MCF 10A (cell line): ENCODE measurements around the gene TRMT6. TPM values are rescaled to one million over a fixed set of nuclear protein-coding genes. Genes with fewer than 3 reads are reported as not detected.

Experiments used
- BruUV-seq: library from RNA; stranded (reverse); fragments of 400-500 nt; replicated peaks from 2 replicates; lab custom pipeline; 2021; lab: Mats Ljungman, UMichigan
- CTCF ChIA-PET: fragments of 300-600 bp; sonication (Branson Sonifier 250); formaldehyde crosslinking; extraction: SDS; loops from one replicate; lab custom pipeline; 2021; ENCODE audit warnings: antibody characterized with exemption, inconsistent platforms; lab: Yijun Ruan, JAX
- POLR2A ChIA-PET: fragments of 300-600, 350-650 bp; sonication (Branson Sonifier 250); formaldehyde crosslinking; extraction: SDS; loops from one replicate; lab custom pipeline; 2020; ENCODE audit warnings: antibody characterized with exemption, inconsistent platforms; lab: Yijun Ruan, JAX
- DNase-seq: peaks from one replicate; pipeline ENCODE4 v3.0.0-alpha.2; 2018; ENCODE audit not compliant: unreplicated experiment
- H3K27ac Mint-ChIP-seq: one replicate; pipeline ENCODE4 v1.8.0; 2022; ENCODE audit warnings: mild to moderate bottlenecking, low read depth, mixed read lengths; ENCODE audit not compliant: unreplicated experiment
- H3K27me3 Mint-ChIP-seq: one replicate; pipeline ENCODE4 v1.8.0; 2022; ENCODE audit warnings: mixed read lengths; ENCODE audit not compliant: insufficient read depth, unreplicated experiment
- H3K36me3 Mint-ChIP-seq: one replicate; pipeline ENCODE4 v1.8.0; 2022; ENCODE audit warnings: mild to moderate bottlenecking, moderate library complexity, mixed read lengths; ENCODE audit not compliant: insufficient read depth, unreplicated experiment
- H3K4me1 Mint-ChIP-seq: one replicate; pipeline ENCODE4 v1.8.0; 2022; ENCODE audit warnings: mixed read lengths; ENCODE audit not compliant: insufficient read depth, unreplicated experiment
- H3K4me3 Mint-ChIP-seq: one replicate; pipeline ENCODE4 v1.8.0; 2022; ENCODE audit warnings: mild to moderate bottlenecking, moderate library complexity, mixed read lengths; ENCODE audit not compliant: unreplicated experiment
- H3K9me3 Mint-ChIP-seq: one replicate; pipeline ENCODE4 v1.8.0; 2022; ENCODE audit warnings: mixed read lengths; ENCODE audit not compliant: unreplicated experiment
- intact Hi-C: fragments of 100-400 bp; cut with micrococcal nuclease; formaldehyde crosslinking; loops from 2 replicates; pipeline ENCODE4 v1.14.1; 2022
- total RNA-seq: library from RNA; stranded (reverse); gene quantifications from 2 replicates; pipeline ENCODE4 v1.2.3, GENCODE V29; 2022
- TF ChIP-seq, protein P1 (sequence below): fragments of 200-600 bp; IDR thresholded peaks from one replicate; pipeline ENCODE4 v1.8.0; 2022; ENCODE audit warnings: antibody characterized with exemption, mild to moderate bottlenecking; ENCODE audit not compliant: unreplicated experiment

TRMT6 gene
- total RNA-seq, 1 experiment from 2014 or later = 44.9 TPM

DNA sequence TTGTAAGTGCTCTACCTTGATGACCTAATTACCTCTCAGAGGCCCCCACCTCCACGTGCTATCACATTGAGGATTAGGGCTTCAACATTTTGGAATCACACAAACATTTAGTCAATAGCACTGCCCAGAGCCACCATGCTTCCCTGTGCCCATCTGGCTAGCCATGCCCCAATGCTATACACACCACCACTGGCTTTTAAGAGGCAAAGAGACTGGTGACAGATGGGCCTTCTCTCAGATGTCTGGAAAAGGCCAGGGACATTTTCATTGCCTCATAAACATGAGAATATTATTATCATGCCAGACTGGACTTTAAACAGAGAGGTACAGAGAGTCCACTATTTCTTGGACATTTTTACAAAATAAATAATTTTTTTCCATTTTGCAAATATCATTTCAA, 29.8 kb downstream of the TRMT6 start:
- TF ChIP-seq, protein P1, sequence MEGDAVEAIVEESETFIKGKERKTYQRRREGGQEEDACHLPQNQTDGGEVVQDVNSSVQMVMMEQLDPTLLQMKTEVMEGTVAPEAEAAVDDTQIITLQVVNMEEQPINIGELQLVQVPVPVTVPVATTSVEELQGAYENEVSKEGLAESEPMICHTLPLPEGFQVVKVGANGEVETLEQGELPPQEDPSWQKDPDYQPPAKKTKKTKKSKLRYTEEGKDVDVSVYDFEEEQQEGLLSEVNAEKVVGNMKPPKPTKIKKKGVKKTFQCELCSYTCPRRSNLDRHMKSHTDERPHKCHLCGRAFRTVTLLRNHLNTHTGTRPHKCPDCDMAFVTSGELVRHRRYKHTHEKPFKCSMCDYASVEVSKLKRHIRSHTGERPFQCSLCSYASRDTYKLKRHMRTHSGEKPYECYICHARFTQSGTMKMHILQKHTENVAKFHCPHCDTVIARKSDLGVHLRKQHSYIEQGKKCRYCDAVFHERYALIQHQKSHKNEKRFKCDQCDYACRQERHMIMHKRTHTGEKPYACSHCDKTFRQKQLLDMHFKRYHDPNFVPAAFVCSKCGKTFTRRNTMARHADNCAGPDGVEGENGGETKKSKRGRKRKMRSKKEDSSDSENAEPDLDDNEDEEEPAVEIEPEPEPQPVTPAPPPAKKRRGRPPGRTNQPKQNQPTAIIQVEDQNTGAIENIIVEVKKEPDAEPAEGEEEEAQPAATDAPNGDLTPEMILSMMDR = no peak
- BruUV-seq = no TSS peak
- H3K4me1 Mint-ChIP-seq = peaks cover 12% of the 10 kb centered on the region
- H3K36me3 Mint-ChIP-seq = no peaks in the 10 kb centered on the region
- H3K27ac Mint-ChIP-seq = peak overlapping the region; percentile 71
- H3K27me3 Mint-ChIP-seq = no peaks in the 10 kb centered on the region
- intact Hi-C loops = no loop called here
- ChIA-PET POLR2A (interaction anchor here (1.0 to 1.9 kb wide), 3 partner anchors 30 to 42 kb away, joined by 3 to 15 read pairs (median 5); partner anchors contain the start of genes MCM8 and TRMT6), CTCF (interaction anchor here (0.7 kb wide), 1 partner anchor 111 kb away, joined by 3 read pairs; no protein-coding TSS in a partner anchor)
- peaks cover 11% of the 10 kb centered on the region for H3K9me3 Mint-ChIP-seq
- no peak overlapping the region for H3K4me3 Mint-ChIP-seq
- DNase-seq = no peak

DNA sequence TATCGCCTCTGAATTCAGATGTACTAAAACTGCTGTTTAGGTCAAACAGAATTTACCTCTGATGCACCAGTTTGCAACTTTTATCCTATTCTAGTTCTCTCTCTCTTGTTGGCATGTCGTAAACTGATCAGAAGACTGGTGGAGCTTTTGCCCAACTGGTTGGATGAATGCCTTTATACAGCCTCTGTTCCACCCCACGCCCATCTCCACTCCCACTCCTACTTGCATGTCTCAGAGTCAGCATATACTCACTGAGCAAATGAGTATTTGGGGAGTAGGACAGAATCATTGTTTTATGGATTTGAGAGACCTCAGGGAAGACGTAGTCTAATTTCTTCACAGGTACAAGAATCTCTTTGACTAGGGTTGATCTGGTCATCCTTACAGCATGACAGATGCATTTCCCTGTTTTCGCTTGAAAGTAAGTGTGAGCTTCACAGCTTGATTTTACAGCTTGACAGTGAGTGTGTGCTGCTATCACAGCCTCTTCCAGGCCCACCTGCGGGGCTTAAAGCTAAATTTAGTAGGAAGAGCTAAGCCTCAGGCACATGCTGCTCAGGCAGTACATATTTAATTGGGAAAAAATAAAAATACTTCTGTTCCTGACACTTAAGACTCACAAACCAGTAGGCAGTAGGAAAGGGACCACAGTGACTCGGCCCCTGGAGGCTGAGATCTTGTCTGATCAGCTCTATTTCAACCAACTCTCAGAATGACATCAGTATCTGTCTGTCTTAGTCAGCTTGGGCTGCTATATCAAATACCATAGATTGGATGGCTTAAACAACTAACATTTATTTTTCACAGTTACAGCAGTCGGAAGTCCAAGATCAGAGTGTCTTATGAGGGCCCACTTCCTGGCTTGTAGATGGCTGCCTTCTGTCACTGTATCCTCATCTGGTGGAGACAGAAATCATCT, 30.4 kb downstream of the TRMT6 start:
- peak; percentile 70 for DNase-seq
- no peaks in the 10 kb centered on the region for H3K36me3 Mint-ChIP-seq
- TF ChIP-seq, protein P1 = no peak
- peaks cover 11% of the 10 kb centered on the region for H3K9me3 Mint-ChIP-seq
- no peak overlapping the region for H3K4me3 Mint-ChIP-seq
- H3K27ac Mint-ChIP-seq = peak overlapping the region; percentile 71
- intact Hi-C loops = no loop called here
- CTCF ChIA-PET = interaction anchor here (0.6 to 1.7 kb wide), 9 partner anchors 16 to 391 kb away, joined by 3 to 7 read pairs (median 3); no protein-coding TSS in a partner anchor
- no peaks in the 10 kb centered on the region for H3K27me3 Mint-ChIP-seq
- H3K4me1 Mint-ChIP-seq = peaks cover 12% of the 10 kb centered on the region
- TSS peak; percentile 42 for BruUV-seq
- POLR2A ChIA-PET = interaction anchor here (0.5 to 1.9 kb wide), 18 partner anchors 7 to 391 kb away, joined by 3 to 15 read pairs (median 4); partner anchors contain the start of genes MCM8 and TRMT6

DNA sequence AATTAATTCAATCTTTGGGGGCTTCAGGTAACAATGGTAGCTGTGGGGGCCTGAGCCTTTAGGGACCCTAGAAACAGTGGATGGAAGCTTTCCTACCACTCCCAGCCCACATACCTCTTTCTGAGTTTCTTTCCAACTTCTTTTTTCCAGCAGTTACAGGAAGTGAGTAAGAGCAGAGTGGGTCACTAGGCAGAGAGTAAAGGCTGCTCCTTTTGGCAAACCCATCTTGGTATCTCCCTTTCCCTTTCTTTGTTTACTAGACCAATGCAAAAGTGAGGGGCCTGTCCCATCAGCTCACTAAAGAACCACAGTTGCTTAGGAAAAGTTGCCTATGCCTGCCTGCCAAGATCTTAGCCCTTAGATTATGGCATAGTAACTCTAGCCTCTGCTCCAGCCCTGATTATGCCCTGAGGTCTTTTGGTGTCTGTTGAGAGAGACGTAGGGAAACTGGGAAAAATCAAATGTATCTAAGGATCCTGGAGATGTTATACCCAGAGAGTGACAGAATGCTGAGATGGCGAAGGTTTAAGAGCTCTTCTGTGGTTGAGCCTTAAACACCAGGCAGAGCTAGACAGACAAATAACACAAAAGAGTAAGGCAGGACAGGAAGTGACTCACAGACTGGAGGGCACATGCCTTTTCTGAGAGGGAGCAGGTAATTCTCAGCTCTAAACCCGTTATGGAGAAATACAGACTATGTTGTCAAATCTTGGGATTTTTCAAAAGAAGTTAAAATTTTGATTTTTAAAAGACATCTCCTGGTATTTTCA, 31.3 kb downstream of the TRMT6 start:
- Mint-ChIP-seq H3K4me3 (peak overlapping the region; percentile 25), H3K36me3 (no peaks in the 10 kb centered on the region), H3K4me1 (peaks cover 12% of the 10 kb centered on the region), H3K27me3 (no peaks in the 10 kb centered on the region), H3K9me3 (peaks cover 11% of the 10 kb centered on the region), H3K27ac (peak overlapping the region; percentile 71)
- peak; percentile 86 for DNase-seq
- TSS peak; percentile 95 for BruUV-seq
- TF ChIP-seq, protein P1 = no peak
- ChIA-PET CTCF (interaction anchor here (0.6 to 1.7 kb wide), 9 partner anchors 17 to 850 kb away, joined by 3 to 7 read pairs (median 4); no protein-coding TSS in a partner anchor), POLR2A (interaction anchor here (0.5 to 1.9 kb wide), 18 partner anchors 8 to 390 kb away, joined by 3 to 15 read pairs (median 4); partner anchors contain the start of genes MCM8 and TRMT6)
- intact Hi-C loops = no loop called here
